Activated CD8-positive, alpha-beta memory T cell treated with anti-CD3 and anti-CD28 coated beads, Interleukin-2, amount 50 U/mL, for 1 hour (primary cell): ENCODE data around the gene ACSBG1.
"Not testable (repeated sequence)": the region's sequence is repeated elsewhere in the genome, so short reads cannot be mapped to it uniquely, and the experiment has no call there.

ENCODE experiments used
- DNase-seq: peaks from one replicate; pipeline ENCODE4 v3.0.0-alpha.2; 2020; ENCODE audit errors: extremely low read depth

ACSBG1 gene

GRCh38 chr15:78249131-78249530, 14.8 kb upstream of the ACSBG1 start:
- DNase-seq: no peak

- DNase-seq: no peak
Measured at GRCh38 chr15:78247911-78248310, 13.5 kb upstream of the ACSBG1 start.

- DNase-seq: not testable (repeated sequence)
Measured at GRCh38 chr15:78245976-78246620, 11.7 kb upstream of the ACSBG1 start.

GRCh38 chr15:78245392-78245791, 11.0 kb upstream of the ACSBG1 start:
- not testable (repeated sequence) for DNase-seq

- DNase-seq: no peak
Measured at GRCh38 chr15:78244893-78245292, 10.5 kb upstream of the ACSBG1 start.

- DNase-seq: no peak
Measured at GRCh38 chr15:78244101-78244500, 9.7 kb upstream of the ACSBG1 start.

GRCh38 chr15:78243491-78243941, 9.2 kb upstream of the ACSBG1 start:
- no peak for DNase-seq

GRCh38 chr15:78243058-78243457, 8.7 kb upstream of the ACSBG1 start:
- no peak for DNase-seq

GRCh38 chr15:78242128-78242527, 7.8 kb upstream of the ACSBG1 start:
- DNase-seq: no peak

- peak; percentile 43 for DNase-seq
Measured at GRCh38 chr15:78241017-78241416, 6.7 kb upstream of the ACSBG1 start.

GRCh38 chr15:78239811-78240210, 5.4 kb upstream of the ACSBG1 start:
- DNase-seq: no peak

GRCh38 chr15:78237146-78237545, 2.8 kb upstream of the ACSBG1 start:
- DNase-seq: no peak

- no peak for DNase-seq
Measured at GRCh38 chr15:78236491-78236890, 2.1 kb upstream of the ACSBG1 start.

- DNase-seq: no peak
Measured at GRCh38 chr15:78233496-78233895, 869 bp downstream of the ACSBG1 start.

- DNase-seq: no peak
Measured at GRCh38 chr15:78232951-78233350, 1.4 kb downstream of the ACSBG1 start.

- no peak for DNase-seq
Measured at GRCh38 chr15:78229431-78230406, 4.6 kb downstream of the ACSBG1 start.

GRCh38 chr15:78228356-78228996, 5.9 kb downstream of the ACSBG1 start:
- no peak for DNase-seq

- no peak for DNase-seq
Measured at GRCh38 chr15:78225783-78226541, 8.4 kb downstream of the ACSBG1 start.

GRCh38 chr15:78224023-78224411, 10.3 kb downstream of the ACSBG1 start:
- no peak for DNase-seq

GRCh38 chr15:78223396-78224022, 10.9 kb downstream of the ACSBG1 start:
- DNase-seq: no peak

- no peak for DNase-seq
Measured at GRCh38 chr15:78222745-78223395, 11.5 kb downstream of the ACSBG1 start.
